HG03354 (cell line): ENCODE results near the gene SAT1.

Experiments
- ATAC-seq: cut with Tn5 transposase; IDR thresholded peaks from one replicate; pipeline ENCODE4 v1.9.1; 2021; ENCODE audit warnings: mild to moderate bottlenecking; ENCODE audit not compliant: unreplicated experiment, poor library complexity, severe bottlenecking

Gene SAT1

GRCh38 chrX:23773601-23774175 is 9.3 kb upstream of the SAT1 start:
- peak; percentile 92 for ATAC-seq

DNA sequence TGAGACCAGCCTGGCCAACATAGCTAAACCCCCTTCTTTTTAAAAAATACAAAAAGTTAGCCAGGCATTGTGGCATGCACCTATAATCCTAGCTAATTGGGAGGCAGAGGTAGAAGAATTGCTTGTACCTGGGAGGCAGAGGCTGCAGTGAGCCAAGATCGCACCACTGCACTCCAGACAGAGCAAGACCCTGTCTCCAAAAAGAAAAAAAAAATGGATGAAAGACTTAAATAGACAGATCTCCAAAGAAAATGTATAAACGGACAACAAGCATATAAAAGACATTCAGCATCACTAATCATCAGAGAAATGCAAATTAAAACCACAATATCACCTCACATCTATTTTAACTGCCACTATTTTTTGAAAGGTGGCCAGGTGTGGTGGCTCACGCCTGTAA is 6.6 kb upstream of the SAT1 start:
- no peak for ATAC-seq

DNA sequence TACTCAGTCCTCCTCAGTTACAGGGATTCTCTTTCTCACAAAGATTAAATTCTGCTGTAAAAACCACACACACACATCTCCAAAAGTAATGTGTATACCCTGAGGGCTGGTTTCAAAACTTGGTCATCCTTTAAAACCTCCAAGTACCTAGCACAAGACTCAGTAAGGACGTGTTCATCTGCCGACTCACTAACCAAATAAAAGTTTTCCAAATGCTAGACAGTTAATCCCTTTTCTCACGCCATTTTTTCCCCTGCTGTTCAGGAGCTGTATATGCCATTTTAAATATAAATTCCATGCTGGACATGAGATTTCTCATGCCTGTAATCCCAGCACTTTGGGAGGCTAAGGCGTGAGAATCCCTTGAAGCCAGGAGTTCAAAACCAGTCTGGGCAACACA is 3.9 kb upstream of the SAT1 start:
- ATAC-seq, result no peak

- no peak for ATAC-seq
Measured at GRCh38 chrX:23782455-23782854, 518 bp upstream of the SAT1 start.

- ATAC-seq, result no peak
Measured at GRCh38 chrX:23783589-23784469, 856 bp downstream of the SAT1 start.

DNA sequence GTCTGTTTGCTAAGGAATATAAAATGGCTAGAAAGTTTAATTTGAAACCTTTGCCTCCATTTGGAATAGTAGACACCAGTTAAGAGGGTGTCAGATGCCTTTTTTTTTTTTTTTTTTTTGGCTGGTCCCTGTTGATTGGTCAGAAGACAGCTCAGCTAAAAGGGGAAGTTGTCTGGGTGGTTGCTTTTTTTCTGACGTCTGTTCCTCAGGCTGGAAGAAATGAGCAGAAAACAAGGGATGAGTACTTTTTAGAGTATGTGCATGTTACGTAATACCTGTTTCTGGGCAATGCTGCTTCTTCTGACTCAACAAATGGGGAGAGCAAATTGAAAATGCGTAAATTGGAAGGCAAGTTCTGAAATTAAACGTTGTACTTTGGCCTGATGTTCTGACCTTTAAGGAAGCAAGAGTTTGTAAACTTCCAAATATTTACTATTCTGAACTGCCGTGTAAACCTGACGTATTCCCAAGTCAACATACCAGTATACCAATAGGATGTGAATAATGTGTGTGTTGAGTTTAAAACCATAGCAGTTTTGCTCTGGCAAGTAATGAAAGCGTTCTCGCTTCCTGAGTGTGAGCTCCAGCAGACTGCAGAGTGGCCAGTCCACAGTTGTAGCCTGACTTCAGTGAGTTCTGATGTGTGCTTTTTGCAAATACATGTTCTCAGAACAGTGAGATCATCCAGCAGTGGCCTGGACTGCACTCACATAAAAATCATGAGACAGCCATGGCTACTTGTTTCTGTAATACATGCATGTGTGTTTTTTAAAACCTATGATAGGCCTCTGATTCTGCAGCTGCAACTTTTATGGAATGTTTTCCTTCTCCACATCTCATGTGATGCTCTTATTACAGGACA is 1.7 kb downstream of the SAT1 start:
- ATAC-seq, result no peak

DNA sequence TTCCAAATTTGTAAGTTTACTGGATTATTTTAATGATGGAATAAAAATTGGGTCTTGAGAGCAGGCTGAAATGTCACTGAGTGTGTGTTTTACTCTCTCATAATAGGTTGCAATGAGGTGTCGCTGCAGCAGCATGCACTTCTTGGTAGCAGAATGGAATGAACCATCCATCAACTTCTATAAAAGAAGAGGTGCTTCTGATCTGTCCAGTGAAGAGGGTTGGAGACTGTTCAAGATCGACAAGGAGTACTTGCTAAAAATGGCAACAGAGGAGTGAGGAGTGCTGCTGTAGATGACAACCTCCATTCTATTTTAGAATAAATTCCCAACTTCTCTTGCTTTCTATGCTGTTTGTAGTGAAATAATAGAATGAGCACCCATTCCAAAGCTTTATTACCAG is 2.6 kb downstream of the SAT1 start:
- ATAC-seq, result no peak

- ATAC-seq, result no peak
Measured at GRCh38 chrX:23786268-23786815, 3.4 kb downstream of the SAT1 start.

GRCh38 chrX:23787745-23788118 is 4.8 kb downstream of the SAT1 start:
- ATAC-seq, result no peak

DNA sequence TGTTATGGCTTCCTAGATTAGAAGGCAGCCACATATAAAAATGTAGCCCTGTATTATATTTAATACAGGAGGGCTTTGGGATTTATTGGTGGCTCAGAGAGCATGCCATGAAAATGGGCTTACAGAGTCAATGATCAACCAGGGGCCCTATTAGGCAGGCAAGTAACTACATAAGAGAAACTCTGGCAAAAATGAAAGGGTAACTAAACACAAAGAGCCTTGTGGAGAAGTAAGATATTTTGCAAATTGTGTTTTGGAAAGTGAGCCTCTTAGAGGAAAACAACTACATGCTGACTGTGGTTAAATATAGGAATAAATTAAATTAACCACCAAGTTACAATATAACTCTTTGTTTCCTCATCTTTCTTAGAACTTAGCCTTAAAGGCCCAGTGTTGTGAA is 5.5 kb downstream of the SAT1 start:
- peak; percentile 76 for ATAC-seq

- no peak for ATAC-seq
Measured at GRCh38 chrX:23788946-23789345, 6.0 kb downstream of the SAT1 start.

DNA sequence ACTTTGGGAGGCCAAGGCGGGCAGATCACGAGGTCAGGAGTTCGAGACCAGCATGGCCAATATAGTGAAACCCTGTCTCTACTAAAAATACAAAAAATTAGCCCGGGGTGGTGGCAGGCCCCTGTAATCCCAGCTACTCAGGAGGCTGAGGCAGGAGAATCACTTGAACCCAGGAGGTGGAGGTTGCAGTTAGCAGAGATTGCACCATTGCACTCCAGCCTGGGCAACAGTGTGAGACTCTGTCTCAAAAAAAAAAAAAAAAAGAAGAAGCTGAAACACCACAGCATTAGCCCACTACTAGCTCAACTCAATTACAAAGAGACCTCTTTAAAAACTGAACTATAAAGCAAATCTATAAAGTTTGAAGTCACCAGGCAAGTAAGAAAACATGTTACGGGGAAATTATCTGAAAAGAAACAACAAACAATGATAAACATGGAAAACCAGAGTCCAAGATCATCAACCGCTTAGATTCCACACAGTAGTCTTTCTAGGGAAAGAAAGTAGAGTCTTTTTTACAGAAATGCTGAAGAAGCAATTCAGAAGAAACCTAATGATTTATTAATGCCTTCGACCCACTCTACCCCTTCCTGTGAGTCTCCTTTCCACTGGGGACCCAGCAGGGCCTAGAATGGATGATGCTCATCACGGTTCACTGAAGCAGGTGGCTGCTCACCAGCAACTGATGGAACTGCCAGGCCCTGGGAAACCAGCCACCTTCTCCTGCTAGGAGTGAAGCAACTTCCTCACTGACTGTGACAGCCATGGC is 6.6 kb downstream of the SAT1 start:
- ATAC-seq, result no peak

DNA sequence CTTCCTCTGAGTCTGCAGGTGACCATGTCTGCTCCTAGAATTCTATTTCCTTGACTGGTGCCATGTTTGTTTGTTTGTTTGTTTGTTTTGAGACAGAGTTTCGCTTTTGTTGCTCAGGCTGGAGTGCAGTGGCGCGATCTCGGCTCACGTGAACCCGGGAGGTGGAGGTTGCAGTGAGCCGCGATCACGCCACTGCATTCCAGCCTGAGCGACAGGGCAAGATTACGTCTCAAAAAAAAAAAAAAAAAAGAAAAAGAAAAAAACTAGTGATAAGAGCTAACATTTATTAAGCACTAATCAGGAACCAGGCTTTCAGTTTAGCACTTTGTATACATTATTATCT is 7.2 kb downstream of the SAT1 start:
- ATAC-seq, result no peak

DNA sequence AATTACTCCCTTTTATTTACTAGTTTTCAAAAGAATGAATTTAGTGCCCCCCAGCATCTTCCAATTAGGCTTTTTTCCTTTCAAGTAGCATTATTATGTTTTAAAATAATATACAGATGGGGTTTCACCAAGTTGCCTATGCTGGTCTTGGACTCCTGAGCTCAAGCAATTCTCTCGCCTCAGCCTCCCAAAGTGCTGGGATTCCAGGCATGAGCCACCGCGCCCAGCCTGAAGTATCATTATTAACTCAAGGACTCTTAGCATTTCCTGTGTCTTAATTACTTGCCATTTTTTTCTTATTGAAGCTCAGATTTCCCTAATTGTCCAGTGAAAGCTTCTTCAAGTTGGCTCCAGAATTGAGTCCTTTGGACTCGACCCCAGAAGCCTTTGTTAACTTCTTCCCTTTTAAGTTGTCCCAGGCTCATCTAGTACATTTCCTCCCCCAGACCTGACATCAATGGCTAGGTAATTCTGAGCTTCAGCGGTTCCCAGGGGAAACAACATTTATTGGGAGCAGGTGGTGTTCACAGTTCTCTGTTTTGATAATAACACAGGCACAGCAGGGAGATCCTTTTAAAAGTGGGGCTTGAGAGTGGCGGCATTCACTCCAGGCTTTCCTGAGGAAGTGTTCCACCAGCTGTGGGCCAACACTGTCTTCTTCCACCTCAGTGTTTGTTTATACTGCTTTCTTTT is 10.0 kb downstream of the SAT1 start:
- ATAC-seq, result no peak

- ATAC-seq, result no peak
Measured at GRCh38 chrX:23795221-23795620, 12.2 kb downstream of the SAT1 start.

DNA sequence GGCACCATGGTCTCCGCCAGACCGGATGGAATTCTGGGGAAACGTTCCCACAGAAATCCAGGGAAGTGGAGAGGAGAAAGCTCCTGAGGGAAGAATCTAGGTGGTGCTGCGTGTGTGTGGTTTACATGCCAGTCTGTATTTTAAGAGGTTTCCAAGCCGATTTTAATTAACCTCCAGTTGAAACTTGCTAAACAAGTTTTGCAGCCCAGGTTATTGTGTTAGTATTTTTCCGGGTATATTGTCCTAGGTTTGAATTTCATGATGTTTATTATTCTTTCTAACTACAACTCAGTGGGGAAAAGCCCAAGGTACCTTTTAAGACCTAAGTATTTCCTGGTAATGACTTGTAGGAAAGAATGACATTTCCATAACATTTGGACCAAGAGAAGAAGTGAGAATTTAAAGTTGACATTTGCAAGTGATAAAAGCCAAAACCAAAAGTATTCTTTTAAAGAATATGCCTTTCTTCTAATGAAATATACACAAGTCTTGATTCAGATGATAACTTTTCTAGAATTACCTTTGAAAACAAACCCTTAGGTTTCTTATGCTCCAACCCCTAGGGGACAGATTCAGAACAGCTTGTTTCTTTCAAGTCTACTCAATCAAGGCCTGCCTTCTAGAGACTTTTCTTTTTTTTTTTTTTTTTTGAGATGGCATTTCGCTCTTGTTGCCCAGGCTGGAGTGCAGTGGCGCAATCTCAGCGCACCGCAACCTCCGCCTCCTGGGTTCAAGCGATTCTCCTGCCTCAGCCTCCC is 14.6 kb downstream of the SAT1 start:
- ATAC-seq, result no peak

DNA sequence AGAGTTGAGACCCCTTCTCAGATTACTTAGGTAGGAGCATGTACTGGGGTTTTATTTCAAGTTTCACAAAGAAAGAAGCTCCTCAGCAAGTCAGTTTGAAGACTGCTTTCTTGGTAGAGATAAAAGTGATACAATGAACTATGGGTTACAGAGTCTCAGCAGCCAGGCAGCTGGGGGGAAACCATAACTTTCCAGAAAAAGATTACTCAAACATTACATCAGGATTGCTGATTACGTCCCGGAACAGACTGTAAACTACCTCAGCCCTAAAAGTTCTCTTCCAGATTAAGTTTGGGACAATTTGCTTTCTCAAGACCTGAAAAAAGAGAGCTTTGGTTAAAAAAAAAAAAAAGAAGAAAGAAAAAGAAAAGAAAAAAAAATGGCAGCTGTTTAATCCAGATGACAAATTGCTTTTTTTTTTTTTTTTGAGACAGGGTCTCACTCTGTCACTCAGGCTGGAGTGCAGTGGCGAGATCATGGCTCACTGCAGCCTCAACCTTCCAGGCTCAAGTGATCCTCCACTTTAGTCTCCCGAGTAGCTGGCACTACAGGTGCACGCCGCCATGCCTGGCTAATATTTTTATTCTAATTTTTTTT is 16.6 kb downstream of the SAT1 start:
- ATAC-seq, result no peak

DNA sequence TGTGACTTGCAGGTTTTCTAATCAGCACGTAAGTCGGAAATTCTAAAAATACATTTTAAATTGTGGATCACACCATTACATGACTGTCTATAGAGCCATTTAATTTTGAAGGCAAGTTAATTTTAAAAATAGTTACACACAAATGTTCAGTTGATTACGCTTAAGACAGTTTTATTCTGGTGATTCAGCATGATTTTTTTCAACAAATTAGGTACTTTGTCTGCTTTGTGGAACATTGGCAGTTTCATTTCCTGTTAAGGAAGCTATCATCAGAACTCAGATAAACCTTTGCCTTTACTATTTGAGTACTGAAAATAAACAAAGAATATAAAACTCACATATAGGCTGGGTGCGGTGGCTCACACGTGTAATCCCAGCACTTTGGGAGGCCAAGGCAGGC is 19.5 kb downstream of the SAT1 start:
- ATAC-seq, result no peak
